Activated CD8-positive, alpha-beta T cell treated with anti-CD3 and anti-CD28 coated beads for 36 hours (primary cell): ENCODE data around the gene GRK5. TPM values are rescaled to one million over a fixed set of nuclear protein-coding genes. Genes with fewer than 3 reads are reported as not detected.

Source experiments
- ATAC-seq: fragments of 200-7000 bp; cut with Tn5 transposase; one replicate; pipeline ENCODE4 v1.10.0; 2021; ENCODE audit warnings: mild to moderate bottlenecking, moderate library complexity
- CTCF ChIA-PET: fragments of 350-600 bp; sonication (Branson Sonifier 250); formaldehyde crosslinking; loops from one replicate; lab custom pipeline; 2021; ENCODE audit warnings: antibody characterized with exemption; lab: Charles Lee
- POLR2A ChIA-PET: fragments of 350-600 bp; sonication (Branson Sonifier 250); formaldehyde crosslinking; loops from one replicate; lab custom pipeline; 2021; ENCODE audit warnings: antibody characterized with exemption; lab: Charles Lee
- DNase-seq: peaks from one replicate; pipeline ENCODE4 v3.0.0-alpha.2; 2020
- H3K27ac Mint-ChIP-seq: one replicate; pipeline ENCODE4 v1.8.0; 2021; ENCODE audit warnings: mild to moderate bottlenecking, mixed read lengths
- H3K27me3 Mint-ChIP-seq: one replicate; pipeline ENCODE4 v1.8.0; 2021; ENCODE audit warnings: mixed read lengths
- H3K36me3 Mint-ChIP-seq: one replicate; pipeline ENCODE4 v1.8.0; 2021; ENCODE audit warnings: low read depth, mixed read lengths
- H3K4me1 Mint-ChIP-seq: one replicate; pipeline ENCODE4 v1.8.0; 2021; ENCODE audit warnings: low read depth, mixed read lengths
- H3K4me3 Mint-ChIP-seq: one replicate; pipeline ENCODE4 v1.8.0; 2021; ENCODE audit warnings: mild to moderate bottlenecking, moderate library complexity, mixed read lengths
- H3K9me3 Mint-ChIP-seq: one replicate; pipeline ENCODE4 v1.8.0; 2021; ENCODE audit warnings: mixed read lengths
- CTCF ChIP-seq: fragments of 200-600 bp; IDR thresholded peaks from one replicate; pipeline ENCODE4 v1.8.0; 2022; ENCODE audit warnings: antibody characterized with exemption, mild to moderate bottlenecking
- intact Hi-C: fragments of 100-400 bp; cut with micrococcal nuclease; formaldehyde crosslinking; loops from one replicate; pipeline ENCODE4 v1.10.0; 2022
- total RNA-seq, 2 experiments: library from RNA; stranded (reverse); gene quantifications; one replicate each; pipeline ENCODE4 v1.2.3, GENCODE V29; 2021

Gene GRK5
- total RNA-seq, 2 experiments from 2014 or later: 14.8 to 15.6 TPM

GRCh38 chr10:119368991-119369869, 161.9 kb downstream of the GRK5 start:
- no peaks in the 10 kb centered on the region for H3K36me3 Mint-ChIP-seq
- ChIA-PET CTCF (interaction anchor here (0.6 kb wide), 1 partner anchor 163 kb away, joined by 4 read pairs; no protein-coding TSS in a partner anchor), POLR2A (no interaction called here)
- peaks cover 14% of the 10 kb centered on the region for H3K4me1 Mint-ChIP-seq
- no peak overlapping the region for H3K4me3 Mint-ChIP-seq
- ATAC-seq (no peak), DNase-seq (no peak)
- no peaks in the 10 kb centered on the region for H3K9me3 Mint-ChIP-seq
- no peaks in the 10 kb centered on the region for H3K27me3 Mint-ChIP-seq
- no peak for TF ChIP-seq CTCF
- intact Hi-C loops: no loop called here
- no peak overlapping the region for H3K27ac Mint-ChIP-seq

DNA sequence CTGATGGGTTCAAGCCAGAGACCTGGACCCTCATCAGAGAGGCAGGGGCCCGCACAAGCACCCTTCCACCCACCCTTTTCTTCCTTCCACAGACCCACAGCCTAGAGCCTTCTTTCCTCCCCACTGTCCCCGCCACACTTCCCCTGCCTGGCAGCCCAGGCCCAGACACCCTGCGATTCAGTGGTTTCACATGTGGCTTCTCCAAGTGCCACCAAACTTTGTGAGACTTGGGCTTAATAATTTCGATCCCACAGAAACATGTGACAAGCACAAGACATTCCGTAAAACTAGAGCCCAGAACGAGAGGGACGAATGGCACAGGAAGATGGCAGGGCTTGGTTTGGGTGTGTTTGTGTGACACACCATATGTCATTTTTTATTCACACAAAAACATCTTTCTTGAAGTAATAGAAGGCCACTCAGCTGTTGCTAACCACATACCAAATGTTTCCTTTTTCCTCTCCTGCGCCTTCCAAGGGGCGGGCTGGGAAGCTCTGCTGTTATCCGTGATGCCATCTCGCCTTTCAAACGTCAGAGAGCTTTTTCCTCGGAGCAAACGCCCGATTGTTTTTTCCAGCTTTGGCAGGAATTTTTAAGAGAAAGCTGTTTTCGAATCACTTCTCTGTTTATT, 162.9 kb downstream of the GRK5 start:
- ChIA-PET POLR2A (interaction anchor here (1.0 kb wide), 1 partner anchor 31 kb away, joined by 4 read pairs; no protein-coding TSS in a partner anchor), CTCF (interaction anchor here (1.9 kb wide), 1 partner anchor 75 kb away, joined by 5 read pairs; no protein-coding TSS in a partner anchor)
- H3K4me3 Mint-ChIP-seq: no peak overlapping the region
- DNase-seq (no peak), ATAC-seq (no peak)
- TF ChIP-seq CTCF: no peak
- peaks cover 14% of the 10 kb centered on the region for H3K4me1 Mint-ChIP-seq
- no peaks in the 10 kb centered on the region for H3K9me3 Mint-ChIP-seq
- no peaks in the 10 kb centered on the region for H3K27me3 Mint-ChIP-seq
- H3K27ac Mint-ChIP-seq: no peak overlapping the region
- H3K36me3 Mint-ChIP-seq: no peaks in the 10 kb centered on the region
- intact Hi-C loops: no loop called here

- CTCF ChIA-PET: interaction anchor here (1.9 kb wide), 1 partner anchor 74 kb away, joined by 5 read pairs; no protein-coding TSS in a partner anchor
- POLR2A ChIA-PET: interaction anchor here (1.0 to 1.3 kb wide), 2 partner anchors 8 to 30 kb away, joined by 4 read pairs; no protein-coding TSS in a partner anchor
- Mint-ChIP-seq H3K9me3 (no peaks in the 10 kb centered on the region), H3K27ac (no peak overlapping the region), H3K36me3 (no peaks in the 10 kb centered on the region), H3K4me3 (no peak overlapping the region), H3K27me3 (no peaks in the 10 kb centered on the region), H3K4me1 (peaks cover 14% of the 10 kb centered on the region)
- DNase-seq: no peak
- intact Hi-C loops: no loop called here
- no peak for TF ChIP-seq CTCF
- no peak for ATAC-seq
These were observed 163.8 kb downstream of the GRK5 start for GRCh38 chr10:119370972-119371703.

DNA sequence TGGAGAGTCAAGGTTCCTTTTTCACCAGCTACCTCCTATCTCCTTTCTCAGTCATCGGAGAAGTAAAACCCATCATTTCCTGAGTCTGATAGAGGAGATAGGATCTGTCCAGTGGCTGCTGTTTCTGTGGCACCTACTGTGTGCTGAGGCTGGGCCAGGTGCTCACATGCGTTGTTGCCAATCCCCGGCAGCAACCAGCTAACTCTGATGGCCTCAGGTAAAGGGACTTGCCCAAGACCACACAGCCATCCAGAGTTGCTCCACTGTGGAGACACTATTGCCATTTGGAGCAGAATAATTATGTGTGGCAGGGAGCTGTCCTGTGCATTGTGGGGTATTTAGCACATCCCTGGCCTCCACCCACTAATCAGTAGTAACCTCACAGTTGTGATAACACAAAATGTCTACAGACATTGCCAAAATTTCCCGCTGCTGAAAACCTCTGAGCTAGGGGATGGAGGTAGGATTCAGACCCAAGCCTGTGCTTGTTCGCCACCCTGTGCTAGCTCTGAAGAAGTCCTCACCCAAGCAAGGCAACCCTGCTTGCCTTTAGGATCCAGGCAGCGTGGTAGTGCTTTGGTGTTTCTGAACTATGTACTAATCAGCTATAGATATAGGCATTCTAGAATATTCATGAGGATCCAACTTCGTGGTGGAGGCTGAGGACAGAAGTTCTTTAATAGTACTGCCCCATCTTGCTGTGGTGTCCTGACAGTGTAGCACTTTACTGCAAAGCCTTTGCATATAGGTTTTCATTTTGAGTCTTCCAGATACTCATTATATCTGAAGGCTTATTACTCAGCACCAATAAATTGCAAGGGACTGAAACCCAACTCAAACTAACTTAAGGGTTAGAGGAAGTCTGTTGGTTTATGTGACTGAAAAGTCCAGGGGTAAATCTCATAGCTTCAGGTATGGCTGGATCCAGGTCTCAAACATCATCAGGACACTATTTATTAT, 164.6 kb downstream of the GRK5 start:
- POLR2A ChIA-PET: interaction anchor here (0.8 to 1.3 kb wide), 2 partner anchors 9 to 65 kb away, joined by 3 to 4 read pairs; no protein-coding TSS in a partner anchor

More for the DNA sequence above, 164.6 kb downstream of the GRK5 start:
- Mint-ChIP-seq H3K27ac (no peak overlapping the region), H3K4me3 (no peak overlapping the region), H3K4me1 (peaks cover 16% of the 10 kb centered on the region), H3K36me3 (no peaks in the 10 kb centered on the region), H3K27me3 (no peaks in the 10 kb centered on the region), H3K9me3 (no peaks in the 10 kb centered on the region)
- intact Hi-C loops: no loop called here
- TF ChIP-seq CTCF: no peak
- ATAC-seq (no peak), DNase-seq (no peak)
- CTCF ChIA-PET: interaction anchor here (1.9 kb wide), 1 partner anchor 74 kb away, joined by 5 read pairs; no protein-coding TSS in a partner anchor
